Cardiac muscle cell (in vitro differentiated cells and primary cell): ENCODE results near the gene PHAF1. TPM values are rescaled to one million over a fixed set of nuclear protein-coding genes. Genes with fewer than 3 reads are reported as not detected.

Experiments
- DNase-seq, 2 donors: peaks; one replicate each; pipeline versions ENCODE4 v3.0.0 to v3.0.0-alpha.2; 2010 to 2017; ENCODE audit warnings: low read depth in 1 of 2, low spot score in 1 of 2
- H3K27ac ChIP-seq: fragments of 200-600 bp; sonication (generic); 2 replicates; pipeline ENCODE4 v1.5.1; 2016
- H3K27me3 ChIP-seq: fragments of 200-600 bp; sonication (generic); 2 replicates; pipeline ENCODE4 v1.6.0; 2016; ENCODE audit warnings: control low read depth
- H3K36me3 ChIP-seq: fragments of 200-600 bp; sonication (generic); 2 replicates; pipeline ENCODE4 v1.5.1; 2016; ENCODE audit warnings: control low read depth
- H3K4me1 ChIP-seq: fragments of 200-600 bp; sonication (generic); 2 replicates; pipeline ENCODE4 v1.8.1; 2017; ENCODE audit warnings: low read depth, mild to moderate bottlenecking, mixed run types
- H3K4me3 ChIP-seq: fragments of 200-600 bp; sonication (generic); 2 replicates; pipeline ENCODE4 v1.5.1; 2016; ENCODE audit warnings: mild to moderate bottlenecking
- H3K9me3 ChIP-seq: fragments of 200-600 bp; sonication (generic); 2 replicates; pipeline ENCODE4 v1.5.1; 2017; ENCODE audit warnings: low read depth, mild to moderate bottlenecking, control low read depth
- polyA plus RNA-seq: library from polyadenylated mRNA; unstranded; fragments of >200 nt; fragmentation: Nextera tagmentation; extraction: Ambion mirVana; gene quantifications from 2 replicates; pipeline ENCODE4 v1.2.1, GENCODE V29; 2016
- total RNA-seq: library from RNA; depleted of rRNA; stranded (reverse); fragments of >200 nt; gene quantifications from 2 replicates; pipeline ENCODE4 v1.2.3, GENCODE V29; 2016
- TF ChIP-seq, protein P1 (sequence below): IDR thresholded peaks from 2 replicates; pipeline ENCODE4 v1.5.1; 2012; ENCODE audit warnings: low read depth, mild to moderate bottlenecking, low read length

The PHAF1 gene
- total and polyA plus RNA-seq, 2 experiments from 2014 or later = 10.3 to 18.1 TPM

DNA sequence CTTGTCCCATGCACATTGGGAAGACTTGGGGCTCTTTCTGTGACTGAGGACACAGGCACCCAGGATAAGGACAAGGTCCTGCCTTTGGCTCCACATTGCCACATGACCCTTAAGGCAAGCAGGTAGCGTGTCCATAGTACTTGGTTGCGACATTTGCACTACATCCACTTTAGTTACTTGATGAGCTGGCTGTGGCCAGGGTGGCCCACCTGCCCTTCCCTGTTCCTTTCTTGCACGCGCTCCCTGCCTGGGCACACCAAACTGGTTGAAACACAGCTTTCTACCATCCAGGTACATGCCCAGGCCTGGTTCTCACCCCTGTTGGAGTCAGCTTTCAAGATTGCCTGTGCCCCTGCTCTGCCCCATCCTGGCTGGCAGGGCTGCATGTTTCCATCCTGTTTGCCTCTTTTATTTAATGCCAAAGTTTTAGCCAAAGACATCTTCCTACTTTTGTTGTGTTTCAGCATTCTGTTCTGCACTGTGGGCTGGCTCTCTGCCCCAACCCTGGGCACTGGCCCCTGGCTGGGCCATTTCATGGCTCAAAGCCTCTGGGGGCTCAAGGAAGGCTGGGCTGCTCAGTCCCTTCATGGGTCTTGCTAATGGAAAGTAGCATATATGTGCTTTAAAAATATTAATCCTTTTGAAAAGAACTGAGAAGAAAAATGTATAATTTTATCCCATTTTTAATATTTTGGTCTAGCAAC lies 37.8 kb downstream of the PHAF1 start:
- H3K4me3 ChIP-seq = no peak overlapping the region
- TF ChIP-seq, protein P1, sequence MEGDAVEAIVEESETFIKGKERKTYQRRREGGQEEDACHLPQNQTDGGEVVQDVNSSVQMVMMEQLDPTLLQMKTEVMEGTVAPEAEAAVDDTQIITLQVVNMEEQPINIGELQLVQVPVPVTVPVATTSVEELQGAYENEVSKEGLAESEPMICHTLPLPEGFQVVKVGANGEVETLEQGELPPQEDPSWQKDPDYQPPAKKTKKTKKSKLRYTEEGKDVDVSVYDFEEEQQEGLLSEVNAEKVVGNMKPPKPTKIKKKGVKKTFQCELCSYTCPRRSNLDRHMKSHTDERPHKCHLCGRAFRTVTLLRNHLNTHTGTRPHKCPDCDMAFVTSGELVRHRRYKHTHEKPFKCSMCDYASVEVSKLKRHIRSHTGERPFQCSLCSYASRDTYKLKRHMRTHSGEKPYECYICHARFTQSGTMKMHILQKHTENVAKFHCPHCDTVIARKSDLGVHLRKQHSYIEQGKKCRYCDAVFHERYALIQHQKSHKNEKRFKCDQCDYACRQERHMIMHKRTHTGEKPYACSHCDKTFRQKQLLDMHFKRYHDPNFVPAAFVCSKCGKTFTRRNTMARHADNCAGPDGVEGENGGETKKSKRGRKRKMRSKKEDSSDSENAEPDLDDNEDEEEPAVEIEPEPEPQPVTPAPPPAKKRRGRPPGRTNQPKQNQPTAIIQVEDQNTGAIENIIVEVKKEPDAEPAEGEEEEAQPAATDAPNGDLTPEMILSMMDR = no peak
- H3K9me3 ChIP-seq = no peaks in the 10 kb centered on the region
- peaks cover 10% of the 10 kb centered on the region for H3K27me3 ChIP-seq
- no peak for DNase-seq
- peaks cover 19% of the 10 kb centered on the region for H3K36me3 ChIP-seq
- no peak overlapping the region for H3K27ac ChIP-seq
- no peaks in the 10 kb centered on the region for H3K4me1 ChIP-seq

DNA sequence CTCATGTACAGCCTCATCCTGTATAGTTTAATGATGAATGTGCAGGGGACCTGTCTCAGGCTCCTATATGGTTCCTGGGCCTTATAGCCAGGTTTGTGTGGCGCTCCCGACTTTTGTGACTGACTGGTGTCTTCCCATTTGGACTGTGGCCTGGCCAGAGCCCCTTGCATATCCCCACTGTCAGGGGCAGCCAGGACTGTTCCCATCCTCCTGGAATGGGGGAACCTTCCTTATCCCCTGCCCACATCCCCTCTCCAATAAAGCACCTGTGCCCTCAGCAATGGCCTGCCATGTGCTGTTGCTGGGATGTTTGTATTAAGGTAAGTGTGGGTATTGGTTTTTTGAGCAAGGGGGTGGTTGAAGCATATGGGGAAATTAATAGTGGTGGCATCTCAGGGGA lies 38.5 kb downstream of the PHAF1 start:
- peaks cover 16% of the 10 kb centered on the region for H3K27me3 ChIP-seq
- no peaks in the 10 kb centered on the region for H3K9me3 ChIP-seq
- no peak overlapping the region for H3K27ac ChIP-seq
- H3K36me3 ChIP-seq = peaks cover 19% of the 10 kb centered on the region
- DNase-seq = no peak
- H3K4me3 ChIP-seq = no peak overlapping the region
- no peaks in the 10 kb centered on the region for H3K4me1 ChIP-seq
- TF ChIP-seq, protein P1 = no peak

DNA sequence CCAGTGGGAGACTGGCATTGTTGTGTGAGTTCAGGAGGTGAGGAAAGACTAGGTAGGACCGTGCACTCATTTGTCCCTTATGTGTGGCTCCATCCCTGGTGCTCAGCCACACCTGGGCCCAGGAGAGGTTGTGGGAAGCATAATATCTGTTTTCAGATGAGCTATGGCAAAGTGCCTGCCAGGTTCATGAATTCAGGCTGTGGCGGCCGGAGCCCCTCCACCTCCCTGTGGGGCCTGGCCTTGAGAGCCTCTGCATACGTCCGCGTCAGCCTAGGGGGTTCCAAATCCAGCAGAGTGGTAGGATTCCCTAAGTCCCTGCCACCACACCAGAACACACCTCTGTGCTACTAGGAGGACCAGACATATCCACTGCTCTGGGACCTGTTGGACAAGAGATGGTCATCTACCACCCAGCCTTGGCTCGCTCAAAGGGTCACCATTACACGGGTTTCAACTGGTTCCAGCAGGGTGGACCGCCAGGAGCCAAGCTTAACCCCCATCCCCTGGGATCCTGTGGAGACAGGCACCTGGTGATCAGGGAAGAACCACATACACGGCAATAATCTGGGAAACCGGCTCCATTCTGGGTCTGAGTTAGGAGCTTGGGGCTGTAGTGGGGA lies 39.0 kb downstream of the PHAF1 start:
- H3K27me3 ChIP-seq = peaks cover 22% of the 10 kb centered on the region
- no peak overlapping the region for H3K4me3 ChIP-seq
- TF ChIP-seq, protein P1 = no peak
- H3K4me1 ChIP-seq = no peaks in the 10 kb centered on the region
- H3K27ac ChIP-seq = no peak overlapping the region
- DNase-seq = no peak
- H3K36me3 ChIP-seq = peaks cover 15% of the 10 kb centered on the region
- no peaks in the 10 kb centered on the region for H3K9me3 ChIP-seq

DNA sequence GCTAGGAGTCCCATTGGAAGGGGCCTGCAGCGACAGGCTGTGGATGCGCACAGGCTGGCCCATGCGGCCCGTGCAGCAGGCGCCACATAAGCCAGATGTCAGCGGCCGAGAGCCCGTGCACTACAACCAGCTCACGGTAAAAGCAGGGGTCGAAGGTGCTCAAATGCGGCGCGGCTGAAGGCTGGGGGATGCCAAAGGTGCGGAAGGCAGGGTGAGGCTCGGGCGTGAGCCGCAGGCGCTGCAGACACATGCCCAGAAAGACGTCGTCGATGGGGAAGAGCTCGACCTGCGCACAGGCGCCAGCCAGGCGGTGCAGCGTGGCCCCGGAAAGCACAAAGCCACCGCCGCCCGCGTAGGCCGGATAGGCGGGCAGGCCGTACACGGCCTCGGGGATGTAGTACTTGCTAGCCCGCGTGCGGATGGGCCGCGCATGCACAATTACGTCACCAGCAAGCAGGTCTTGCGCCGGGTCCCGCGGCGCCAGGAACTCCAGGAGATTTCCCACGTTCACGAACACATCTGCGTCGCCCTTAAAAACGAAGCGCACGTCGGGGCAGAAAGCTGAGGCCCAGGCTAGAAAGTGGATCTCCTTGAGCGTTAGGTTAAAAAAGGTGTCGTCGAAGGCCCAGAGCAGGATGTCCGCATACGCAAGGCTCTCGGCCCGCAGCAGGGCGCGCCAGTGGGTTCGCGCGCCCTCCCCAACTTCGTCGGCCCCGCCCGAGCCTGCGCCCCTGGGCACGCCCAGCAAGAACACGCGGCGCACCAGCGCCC lies 39.7 kb downstream of the PHAF1 start:
- Histone ChIP-seq H3K36me3 (peaks cover 8% of the 10 kb centered on the region), H3K27me3 (peaks cover 29% of the 10 kb centered on the region), H3K9me3 (no peaks in the 10 kb centered on the region), H3K4me3 (no peak overlapping the region), H3K27ac (no peak overlapping the region), H3K4me1 (no peaks in the 10 kb centered on the region)
- no peak for DNase-seq
- TF ChIP-seq, protein P1 = no peak

DNA sequence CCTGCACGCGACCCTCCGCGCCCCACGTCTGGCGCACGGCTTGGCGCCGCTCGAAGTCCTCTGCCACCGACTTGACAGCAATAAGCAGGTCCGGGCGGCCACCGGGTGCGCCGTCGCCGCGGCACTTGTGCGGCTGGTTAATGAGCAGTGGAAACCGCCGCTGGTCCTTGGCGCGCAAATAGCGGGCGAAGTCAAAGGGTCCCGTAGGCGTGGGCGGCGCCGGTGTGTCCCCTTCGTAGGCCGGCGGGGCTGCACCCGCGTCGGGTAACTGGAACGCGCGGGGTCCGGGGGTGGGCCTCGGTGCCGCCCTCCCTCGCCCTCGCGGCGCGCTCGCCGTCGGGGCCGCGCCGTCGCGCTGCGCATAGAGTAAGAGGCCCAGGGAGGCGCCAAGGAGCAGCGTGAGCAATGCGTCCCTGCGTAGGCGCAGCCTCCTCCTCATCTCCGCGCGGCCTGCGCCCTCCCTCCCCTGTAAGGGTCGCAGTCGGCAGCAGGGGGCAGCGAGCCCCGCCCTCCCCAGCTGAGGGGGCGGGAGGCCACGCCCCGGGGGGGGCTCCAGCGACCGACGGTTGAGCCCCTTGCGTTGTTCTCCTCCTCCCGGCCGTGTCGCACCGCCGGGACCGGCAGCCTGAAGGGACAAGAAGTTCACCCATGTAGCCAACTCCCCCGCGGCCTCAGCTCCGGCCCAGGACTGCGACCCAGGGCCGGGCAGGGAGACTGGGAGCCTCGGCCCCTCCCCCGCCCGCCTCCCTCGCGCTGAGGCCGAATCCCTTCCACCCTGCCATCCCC lies 40.5 kb downstream of the PHAF1 start:
- Histone ChIP-seq H3K4me3 (peak overlapping the region; percentile 47), H3K27me3 (peaks cover 37% of the 10 kb centered on the region), H3K4me1 (no peaks in the 10 kb centered on the region), H3K27ac (peak overlapping the region; percentile 5), H3K36me3 (peaks cover 7% of the 10 kb centered on the region), H3K9me3 (no peaks in the 10 kb centered on the region)
- TF ChIP-seq, protein P1 = peak; percentile 14
- peak; percentile 66 to 90 for DNase-seq
